Measurements from ENCODE around the gene VIPR2.
A peak's percentile ranks its signal among the peaks of the same experiment; 100 is the strongest.

Gene VIPR2

GRCh38 chr7:159121068-159121467 is 23.6 kb downstream of the VIPR2 start:
- DNase-seq (ENCODE audit: low read depth in 2 of 2): no peak

GRCh38 chr7:159120540-159120919 is 24.1 kb downstream of the VIPR2 start:
- no peak for DNase-seq (ENCODE audit: low read depth in 2 of 2)

- no peak for DNase-seq (ENCODE audit: low read depth in 2 of 2)
Measured at GRCh38 chr7:159119851-159120539, 24.7 kb downstream of the VIPR2 start.

GRCh38 chr7:159119026-159119741 is 25.5 kb downstream of the VIPR2 start:
- no peak for DNase-seq (ENCODE audit: low read depth in 2 of 2)

- DNase-seq (ENCODE audit: low read depth in 2 of 2): no peak
Measured at GRCh38 chr7:159118623-159119022, 26.0 kb downstream of the VIPR2 start.

GRCh38 chr7:159118197-159118595 is 26.5 kb downstream of the VIPR2 start:
- DNase-seq (ENCODE audit: low read depth in 2 of 2): no peak

- DNase-seq (ENCODE audit: low read depth in 2 of 2): no peak
Measured at GRCh38 chr7:159117366-159118196, 27.1 kb downstream of the VIPR2 start.

GRCh38 chr7:159116581-159117339 is 27.9 kb downstream of the VIPR2 start:
- no peak for DNase-seq (ENCODE audit: low read depth in 2 of 2)

- DNase-seq (ENCODE audit: low read depth in 2 of 2): no peak
Measured at GRCh38 chr7:159115601-159116501, 28.8 kb downstream of the VIPR2 start.

- DNase-seq (ENCODE audit: low read depth in 2 of 2): no peak
Measured at GRCh38 chr7:159114981-159115380, 29.7 kb downstream of the VIPR2 start.

- DNase-seq (ENCODE audit: low read depth in 2 of 2): no peak
Measured at GRCh38 chr7:159114096-159114495, 30.6 kb downstream of the VIPR2 start.

- DNase-seq (ENCODE audit: low read depth in 2 of 2): no peak
Measured at GRCh38 chr7:159113056-159113455, 31.6 kb downstream of the VIPR2 start.

- DNase-seq (ENCODE audit: low read depth in 2 of 2): peak in 1 of 2 donors; percentile 5
Measured at GRCh38 chr7:159112136-159113011, 32.3 kb downstream of the VIPR2 start.

GRCh38 chr7:159109653-159110035 is 35.0 kb downstream of the VIPR2 start:
- no peak for DNase-seq (ENCODE audit: low read depth in 2 of 2)

- DNase-seq (ENCODE audit: low read depth in 2 of 2): no peak
Measured at GRCh38 chr7:159108941-159109652, 35.6 kb downstream of the VIPR2 start.

- no peak for DNase-seq (ENCODE audit: low read depth in 2 of 2)
Measured at GRCh38 chr7:159108491-159108890, 36.2 kb downstream of the VIPR2 start.

GRCh38 chr7:159107161-159107892 is 37.3 kb downstream of the VIPR2 start:
- no peak for DNase-seq (ENCODE audit: low read depth in 2 of 2)

Measured in stimulated activated CD8-positive, alpha-beta memory T cell treated with anti-CD3 and anti-CD28 coated beads, Interleukin-15, amount 100 ng/mL, for 48 hours (primary cell).